Measurements from ENCODE around the gene DISC1. TPM values are rescaled to one million over a fixed set of nuclear protein-coding genes. Genes with fewer than 3 reads are reported as not detected.

Gene DISC1
- total RNA-seq (10 to 100 TPM in 1 of 9 donors, 1 to 10 TPM in 8; 2.3 to 12.8 (median 4.6) TPM), polyA plus RNA-seq (1 to 10 TPM in 1 of 2 donors, under 1 TPM in 1; 0.76 to 1.4 TPM)
- long read RNA-seq, donor 1, partial matches to known transcripts: 0 of 20 reads
- long read RNA-seq, donor 1, other reads (novel, unspliced or antisense): 20 of 20 reads
- long read RNA-seq, donor 2, partial matches to known transcripts: 0 of 160 reads
- long read RNA-seq, donor 2, other reads (novel, unspliced or antisense): 160 of 160 reads
- long read RNA-seq, donor 3, partial matches to known transcripts: 1 of 21 reads
- long read RNA-seq, donor 3, other reads (novel, unspliced or antisense): 20 of 21 reads

- Histone ChIP-seq H3K9me3 (no peaks in the 10 kb centered on the region), H3K27ac (peak within 1 kb of the TSS; percentile 54 to 96 (median 92)), H3K4me3 (peak within 1 kb of the TSS; percentile 72 to 95 (median 79)), H3K27me3 (no peaks in the 10 kb centered on the region), H3K4me1 (peaks cover 0 to 47% (median 20%) of the 10 kb centered on the region in 12 donors), H3K36me3 (no peaks in the 10 kb centered on the region)
- intact Hi-C loops (cut with DNase I): no loop called here
- ATAC-seq: peak; percentile 64 to 91 (median 90)
- 0 to 1% (median 1%) methylated on average over 13 to 38 of the region's 38 CpGs for WGBS, 4 donors
- no peak for TF ChIP-seq CTCF (IDR thresholded peaks at IDR 0.05)
- TF ChIP-seq POLR2A (IDR thresholded peaks at IDR 0.05): peak in 1 of 2 donors; percentile 26
- peak; percentile 86 to 92 (median 91) for DNase-seq
These were observed at the start of gene DISC1 for GRCh38 chr1:231626535-231626950. DISC1 (plus strand) TSS chr1:231626790; CDS start chr1:231626868, 78 bp downstream.

DNA sequence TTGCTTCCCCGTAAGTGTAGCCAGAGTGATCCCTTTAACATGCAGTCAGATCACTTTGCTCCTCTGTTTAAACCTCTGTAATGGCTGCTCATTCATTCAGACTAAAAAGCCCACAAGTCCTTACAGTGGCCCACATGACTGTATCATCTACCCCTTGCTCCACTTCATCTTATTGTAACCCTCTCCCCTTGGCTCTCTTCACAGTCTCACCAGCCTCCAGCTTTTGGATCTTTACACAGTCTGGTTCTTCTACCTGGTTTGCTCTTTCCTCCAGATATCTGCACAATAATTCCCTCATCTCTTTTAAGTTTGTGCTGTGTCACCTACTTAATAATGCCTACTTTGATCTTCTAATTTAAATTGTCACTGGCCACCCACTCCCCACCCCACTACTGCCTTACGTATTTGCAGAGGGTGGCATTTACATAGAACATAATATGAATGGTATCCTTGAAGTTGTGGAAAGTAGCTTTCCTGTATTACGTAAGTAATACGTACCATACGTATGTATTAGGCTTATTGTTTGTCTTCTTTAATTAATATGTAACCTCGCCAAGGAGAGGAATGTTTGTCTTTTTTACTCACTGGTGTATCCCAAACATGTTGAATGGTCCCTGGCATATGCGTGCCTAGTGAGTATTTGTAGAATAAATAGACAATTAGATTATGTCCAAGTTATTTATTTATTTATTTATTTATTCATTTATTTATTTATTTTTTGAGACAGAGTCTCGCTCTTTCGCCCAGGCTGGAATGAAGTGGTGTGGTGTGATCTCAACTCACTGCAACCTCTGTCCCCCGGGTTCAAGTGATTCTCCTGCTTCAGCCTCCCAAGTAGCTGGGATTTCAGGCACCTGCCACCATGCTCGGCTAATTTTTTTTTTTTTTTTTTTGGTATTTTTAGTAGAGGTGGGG is 49.5 kb upstream of the DISC1 start:
- no peaks in the 10 kb centered on the region for H3K36me3 ChIP-seq
- DNase-seq: no peak
- ATAC-seq: no peak
- peaks cover 0 to 4% (median 0%) of the 10 kb centered on the region in 12 donors for H3K4me1 ChIP-seq
- no peak overlapping the region for H3K4me3 ChIP-seq
- 87 to 94% (median 92%) methylated on average over 11 of the region's 11 CpGs for WGBS, 4 donors
- H3K9me3 ChIP-seq: no peaks in the 10 kb centered on the region
- no peaks in the 10 kb centered on the region for H3K27me3 ChIP-seq
- intact Hi-C loops (cut with DNase I): no loop called here
- H3K27ac ChIP-seq: no peak overlapping the region
- TF ChIP-seq POLR2A (IDR thresholded peaks at IDR 0.05) (no peak), CTCF (IDR thresholded peaks at IDR 0.05) (no peak)

- Histone ChIP-seq H3K4me1 (peaks cover 0 to 10% (median 0%) of the 10 kb centered on the region in 12 donors), H3K27ac (no peak overlapping the region), H3K36me3 (no peaks in the 10 kb centered on the region), H3K27me3 (no peaks in the 10 kb centered on the region), H3K4me3 (no peak overlapping the region), H3K9me3 (no peaks in the 10 kb centered on the region)
- intact Hi-C loops (cut with DNase I): no loop called here
- no peak for ATAC-seq
- DNase-seq: no peak
- TF ChIP-seq CTCF (IDR thresholded peaks at IDR 0.05): no peak
- no peak for TF ChIP-seq POLR2A (IDR thresholded peaks at IDR 0.05)
- WGBS, 4 donors: 61 to 74% (median 64%) methylated on average over 1 of the region's 1 CpG
These were observed 45.7 kb upstream of the DISC1 start for GRCh38 chr1:231580874-231581273.

- ATAC-seq: no peak
- TF ChIP-seq POLR2A (IDR thresholded peaks at IDR 0.05) (no peak), CTCF (IDR thresholded peaks at IDR 0.05) (no peak)
- intact Hi-C loops (cut with DNase I): no loop called here
- 40 to 57% (median 49%) methylated on average over 2 of the region's 2 CpGs for WGBS, 4 donors
- DNase-seq: no peak
- no peak overlapping the region for H3K27ac ChIP-seq
- no peaks in the 10 kb centered on the region for H3K36me3 ChIP-seq
- H3K4me1 ChIP-seq: peaks cover 0 to 10% (median 0%) of the 10 kb centered on the region in 12 donors
- H3K9me3 ChIP-seq: no peaks in the 10 kb centered on the region
- H3K4me3 ChIP-seq: no peak overlapping the region
- no peaks in the 10 kb centered on the region for H3K27me3 ChIP-seq
These were observed 44.7 kb upstream of the DISC1 start for GRCh38 chr1:231581859-231582258.
